Suppressor macrophage (primary cell): ENCODE data around the gene LRRC3.

Source experiments
- DNase-seq, 4 experiments: peaks; one replicate each; pipeline ENCODE4 v3.0.0-alpha.2; 2020 to 2022
- total RNA-seq, 17 experiments: gene quantifications; one replicate each; lab custom pipeline; 2026; ENCODE audit warnings: mixed read lengths in 6 of 17, inconsistent platforms in 3 of 17; lab: John Stamatoyannopoulos, UW

LRRC3 gene, protein sequence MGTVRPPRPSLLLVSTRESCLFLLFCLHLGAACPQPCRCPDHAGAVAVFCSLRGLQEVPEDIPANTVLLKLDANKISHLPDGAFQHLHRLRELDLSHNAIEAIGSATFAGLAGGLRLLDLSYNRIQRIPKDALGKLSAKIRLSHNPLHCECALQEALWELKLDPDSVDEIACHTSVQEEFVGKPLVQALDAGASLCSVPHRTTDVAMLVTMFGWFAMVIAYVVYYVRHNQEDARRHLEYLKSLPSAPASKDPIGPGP
- total RNA-seq: 3.2 to 23.1 (median 6.1) reads per million in 17 experiments

GRCh38 chr21:44454747-44455523 is at the start of gene LRRC3:
Gene LRRC3 (plus strand): TSS chr21:44455510. CDS start chr21:44456645, 1,135 bp downstream.
- peak; percentile 91 to 98 (median 96) for DNase-seq

DNA sequence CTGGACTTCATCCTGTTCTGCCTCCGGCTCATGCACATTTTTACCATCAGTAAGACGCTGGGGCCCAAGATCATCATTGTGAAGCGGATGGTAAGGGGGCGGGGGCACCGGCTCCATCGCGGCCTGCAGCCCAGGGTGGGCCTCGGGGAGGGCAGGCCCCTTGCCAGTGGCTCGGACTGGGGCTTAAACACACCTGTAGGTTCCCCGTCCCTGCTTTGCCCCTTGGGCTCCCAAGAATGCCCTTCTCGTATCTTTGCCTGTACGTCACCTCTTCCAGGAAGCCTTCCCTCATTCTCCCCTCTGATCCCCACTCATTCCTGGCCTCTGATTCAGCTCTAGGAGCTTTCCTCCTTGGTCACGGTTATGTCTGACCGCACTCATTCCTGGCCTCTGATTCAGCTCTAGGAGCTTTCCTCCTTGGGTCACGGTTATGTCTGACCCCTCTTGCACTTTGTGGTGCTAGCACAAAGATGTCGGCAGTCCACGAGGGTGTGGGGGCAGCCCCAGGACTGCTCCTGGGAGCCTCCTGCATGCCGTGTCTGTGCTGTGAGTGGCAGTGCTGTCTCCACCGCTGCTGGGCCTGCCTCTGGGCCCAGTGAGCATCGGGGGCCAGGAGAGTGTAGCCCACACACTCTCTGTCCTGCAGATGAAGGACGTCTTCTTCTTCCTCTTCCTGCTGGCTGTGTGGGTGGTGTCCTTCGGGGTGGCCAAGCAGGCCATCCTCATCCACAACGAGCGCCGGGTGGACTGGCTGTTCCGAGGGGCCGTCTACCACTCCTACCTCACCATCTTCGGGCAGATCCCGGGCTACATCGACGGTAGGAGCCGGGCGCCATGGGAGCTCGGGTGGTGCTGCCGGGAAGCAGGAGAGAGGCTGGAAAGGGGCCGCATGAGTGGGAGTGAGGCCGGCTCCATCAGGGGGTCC is 49.1 kb upstream of the LRRC3 start:
- DNase-seq: no peak

DNA sequence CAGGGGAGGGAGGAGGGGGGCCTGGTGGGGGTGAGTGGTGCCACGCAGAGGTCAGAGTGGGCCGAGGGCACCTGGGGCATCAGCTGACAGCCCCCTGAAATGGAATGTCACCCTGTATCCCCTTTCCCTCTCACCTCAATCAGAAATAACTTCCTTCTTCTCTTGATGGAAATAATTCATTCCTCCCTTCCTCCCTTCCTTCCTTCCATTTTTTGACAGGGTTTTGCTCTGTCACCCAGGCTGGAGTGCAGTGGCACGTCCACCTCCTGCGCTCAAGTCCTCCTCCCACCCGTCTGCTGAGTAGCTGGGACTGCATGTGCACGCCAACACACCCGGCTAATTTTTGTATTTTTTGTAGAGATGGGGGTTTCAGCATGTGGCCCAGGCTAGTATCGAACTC is 48.4 kb upstream of the LRRC3 start:
- DNase-seq: no peak

- peak in 3 of 4 experiments; percentile 29 to 43 (median 31) for DNase-seq
Measured at GRCh38 chr21:44407493-44407892, 47.8 kb upstream of the LRRC3 start.

- DNase-seq: no peak
Measured at GRCh38 chr21:44408226-44408625, 47.1 kb upstream of the LRRC3 start.

DNA sequence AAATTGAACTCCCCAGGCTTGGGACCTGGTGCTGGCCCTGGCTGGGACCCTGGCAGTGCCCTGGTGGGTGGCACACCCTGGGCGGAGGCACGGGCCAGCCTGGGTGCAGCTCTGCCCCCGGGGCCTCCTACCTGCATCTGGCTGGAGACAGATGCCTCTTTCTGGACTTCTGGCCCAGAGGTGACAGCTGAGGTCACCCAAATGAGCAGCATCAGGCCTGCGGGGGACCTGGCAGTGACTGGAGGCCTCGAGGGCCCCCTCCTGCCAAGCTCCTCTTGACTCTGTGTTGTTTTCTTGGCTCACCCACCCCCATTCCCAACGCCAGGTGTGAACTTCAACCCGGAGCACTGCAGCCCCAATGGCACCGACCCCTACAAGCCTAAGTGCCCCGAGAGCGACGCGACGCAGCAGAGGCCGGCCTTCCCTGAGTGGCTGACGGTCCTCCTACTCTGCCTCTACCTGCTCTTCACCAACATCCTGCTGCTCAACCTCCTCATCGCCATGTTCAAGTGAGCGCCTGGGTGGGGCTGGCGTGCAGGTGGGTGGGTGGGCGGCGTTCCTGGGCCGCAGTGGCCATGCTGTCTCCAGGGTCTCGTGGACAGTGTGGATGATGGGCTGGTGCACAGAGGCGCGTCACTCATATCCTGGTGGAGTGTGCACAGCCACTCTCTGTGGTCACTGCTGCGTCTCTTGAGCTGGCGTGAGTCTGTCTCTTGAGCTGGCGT is 41.6 kb upstream of the LRRC3 start:
- peak in 1 of 4 experiments; percentile 1 for DNase-seq

DNA sequence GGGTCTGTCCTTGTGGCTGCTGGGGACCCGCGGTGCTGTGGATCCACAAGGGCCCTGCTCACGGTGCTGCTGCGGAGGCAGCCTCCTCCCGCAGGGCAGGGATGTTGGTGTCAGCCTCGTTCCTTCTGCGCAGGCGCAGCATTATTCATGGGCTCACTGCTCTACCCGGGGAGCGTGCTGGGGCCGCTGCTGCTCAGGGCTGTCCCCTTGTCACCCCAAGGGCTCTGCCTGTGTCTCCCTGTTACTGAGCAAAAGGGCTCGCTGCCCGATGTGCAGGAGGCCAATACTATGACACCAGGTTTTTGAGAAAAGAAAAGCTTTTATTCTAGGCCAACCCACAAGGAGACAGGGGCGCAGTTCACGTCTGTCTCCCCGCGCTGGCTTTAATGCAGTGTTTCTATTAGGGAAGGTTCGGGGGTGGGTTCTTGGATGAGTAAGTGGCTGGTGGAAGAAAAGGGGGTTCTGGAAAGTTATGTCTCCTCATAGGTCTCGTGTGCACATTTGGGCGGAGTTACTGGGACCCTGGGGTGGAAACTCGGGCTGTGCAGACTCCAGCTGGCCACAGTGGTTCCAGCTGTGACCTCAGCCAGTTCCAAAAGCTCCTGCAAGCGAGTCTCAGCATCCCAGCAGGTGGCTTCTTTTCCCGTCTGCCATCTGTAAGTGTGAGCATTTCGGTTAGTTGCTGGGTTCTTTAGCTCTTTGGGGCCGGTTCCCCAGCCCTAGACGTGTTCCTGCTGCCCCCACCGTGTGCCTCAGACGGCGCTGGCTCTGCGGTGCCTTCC is 40.8 kb upstream of the LRRC3 start:
- peak in 1 of 4 experiments; percentile 1 for DNase-seq

DNA sequence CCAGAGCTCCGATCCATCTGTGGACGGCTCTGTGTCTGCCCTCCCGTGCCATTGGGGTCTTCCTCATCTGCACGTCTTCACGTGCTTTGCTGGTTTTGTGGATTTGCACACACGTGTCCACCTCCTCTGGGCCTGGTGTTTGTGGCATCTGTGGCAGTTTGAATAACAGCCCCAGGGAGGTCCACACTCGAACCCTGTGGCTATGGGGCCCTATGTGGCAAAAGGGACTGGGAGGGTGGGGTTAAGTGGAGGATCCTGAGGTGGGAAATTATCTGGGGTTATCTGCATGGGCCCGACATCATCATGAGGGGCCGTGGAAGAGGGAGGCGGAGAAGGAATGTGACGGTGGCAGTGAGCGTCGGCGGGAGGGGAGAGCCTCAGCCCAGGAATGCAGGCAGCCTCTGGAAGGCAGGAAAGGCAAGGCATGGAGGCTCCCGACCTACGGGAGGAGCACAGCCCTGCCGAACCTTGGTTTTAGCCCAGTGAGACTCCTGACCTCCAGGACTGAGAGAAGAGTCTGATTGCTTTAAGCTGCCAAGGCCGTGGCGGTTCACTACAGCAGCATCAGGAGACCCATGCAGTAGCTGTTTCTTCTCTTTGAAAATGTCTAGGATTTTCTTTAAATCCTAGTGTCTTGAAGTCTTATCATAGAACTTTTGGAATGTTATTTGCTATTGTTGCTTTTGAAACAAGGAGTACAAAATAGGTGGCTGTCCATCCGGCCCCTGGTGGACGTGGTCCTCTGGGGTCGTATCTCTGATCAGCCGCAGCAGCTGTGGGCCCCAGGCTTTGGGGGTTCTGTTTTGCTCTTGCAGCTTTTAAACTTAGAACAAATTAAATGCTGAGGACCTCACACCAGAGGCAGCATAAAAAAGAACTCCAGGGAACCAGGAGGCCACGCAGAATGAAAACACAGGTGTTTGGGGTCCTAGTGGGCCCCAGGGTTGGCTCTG is 40.0 kb upstream of the LRRC3 start:
- peak in 1 of 4 experiments; percentile 1 for DNase-seq

DNA sequence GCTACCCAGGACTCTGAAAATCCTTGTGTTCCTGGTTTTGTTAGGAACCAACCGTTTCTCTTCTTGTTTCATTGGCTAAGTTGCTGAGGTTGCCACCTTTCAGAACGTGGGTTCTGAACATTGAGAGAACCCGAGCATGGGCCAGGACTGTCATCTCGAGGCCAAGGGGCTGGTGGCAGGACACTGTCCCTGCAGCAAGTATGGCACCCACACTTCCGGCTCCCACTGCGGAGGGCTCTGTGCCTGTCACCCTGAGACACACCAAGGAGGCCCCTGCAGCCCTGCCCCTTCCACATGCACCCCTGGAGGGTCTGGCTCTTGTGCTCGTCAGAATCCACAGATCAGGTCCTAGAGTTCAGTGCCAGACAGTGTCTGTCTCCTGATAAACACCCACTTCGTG is 39.1 kb upstream of the LRRC3 start:
- DNase-seq: peak in 1 of 4 experiments; percentile 1

DNA sequence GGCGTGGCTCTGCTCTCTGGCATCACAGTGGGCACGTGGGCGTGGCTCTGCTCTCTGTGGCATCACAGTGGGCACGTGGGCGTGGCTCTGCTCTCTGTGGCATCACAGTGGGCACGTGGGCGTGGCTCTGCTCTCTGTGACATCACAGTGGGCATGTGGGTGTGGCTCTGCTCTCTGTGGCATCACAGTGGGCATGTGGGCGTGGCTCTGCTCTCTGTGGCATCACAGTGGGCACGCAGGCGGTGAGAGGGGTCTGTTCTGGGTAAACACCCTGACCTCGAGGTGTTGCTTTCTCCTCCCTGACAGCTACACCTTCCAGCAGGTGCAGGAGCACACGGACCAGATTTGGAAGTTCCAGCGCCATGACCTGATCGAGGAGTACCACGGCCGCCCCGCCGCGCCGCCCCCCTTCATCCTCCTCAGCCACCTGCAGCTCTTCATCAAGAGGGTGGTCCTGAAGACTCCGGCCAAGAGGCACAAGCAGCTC is 37.6 kb upstream of the LRRC3 start:
- peak in 1 of 4 experiments; percentile 0 for DNase-seq

GRCh38 chr21:44418108-44418875 is 37.0 kb upstream of the LRRC3 start:
- DNase-seq: peak in 1 of 4 experiments; percentile 1

DNA sequence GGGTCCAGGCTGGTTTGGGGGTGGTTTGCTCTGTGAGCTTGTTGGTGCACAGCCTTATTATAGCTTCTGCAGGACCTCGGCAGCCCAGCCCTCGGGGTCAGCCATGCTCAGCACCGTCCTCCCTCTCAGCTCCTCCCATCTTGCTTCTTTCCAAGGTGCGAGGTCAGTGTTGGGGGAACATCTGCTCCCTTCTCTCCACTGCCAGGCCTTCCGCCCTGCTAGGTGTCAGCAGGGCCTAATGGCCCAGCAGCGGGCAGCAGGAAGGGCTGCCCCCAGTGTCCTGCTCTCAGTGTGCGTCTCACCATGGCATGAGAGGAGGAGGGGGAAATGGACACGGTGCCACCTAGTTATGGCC is 36.5 kb upstream of the LRRC3 start:
- DNase-seq: peak in 1 of 4 experiments; percentile 1

- DNase-seq: no peak
Measured at GRCh38 chr21:44419679-44420078, 35.6 kb upstream of the LRRC3 start.

DNA sequence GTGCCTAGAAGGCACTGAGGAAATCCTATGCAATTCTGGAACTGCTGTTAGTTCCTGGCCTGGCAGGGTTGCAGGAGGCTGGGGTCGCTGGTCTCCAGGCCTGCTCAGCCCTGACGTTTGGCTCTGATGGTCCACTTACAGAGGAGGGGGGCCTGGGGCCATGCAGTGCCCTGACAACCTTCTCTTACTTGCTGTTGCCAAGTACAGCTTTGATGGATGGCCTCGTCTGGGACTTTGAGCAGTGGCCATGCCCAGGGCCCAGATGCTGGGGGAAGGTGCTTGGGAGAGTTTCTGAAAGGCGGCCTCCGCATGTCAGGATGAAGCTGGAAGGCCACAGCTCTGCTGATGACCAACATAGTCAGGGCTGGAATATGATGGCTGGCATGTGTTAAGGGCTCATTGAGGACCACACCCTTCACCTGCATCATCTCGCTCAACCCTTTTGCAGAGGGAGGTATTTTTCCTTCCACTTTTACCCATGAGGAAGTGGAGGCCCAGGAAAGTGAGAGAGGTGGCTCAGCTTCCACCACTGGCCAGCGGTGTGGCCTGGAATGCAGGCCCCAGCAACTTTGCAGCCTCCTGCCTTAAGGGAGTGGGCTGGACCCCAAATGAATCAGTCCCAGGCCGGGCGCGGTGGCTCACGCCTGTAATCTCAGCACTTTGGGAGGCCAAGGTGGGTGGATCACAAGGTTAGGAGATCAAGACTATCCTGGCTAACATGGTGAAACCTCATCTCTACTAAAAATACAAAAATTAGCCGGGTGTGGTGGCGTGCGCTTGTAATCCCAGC is 34.7 kb upstream of the LRRC3 start:
- DNase-seq: peak in 1 of 4 experiments; percentile 1

DNA sequence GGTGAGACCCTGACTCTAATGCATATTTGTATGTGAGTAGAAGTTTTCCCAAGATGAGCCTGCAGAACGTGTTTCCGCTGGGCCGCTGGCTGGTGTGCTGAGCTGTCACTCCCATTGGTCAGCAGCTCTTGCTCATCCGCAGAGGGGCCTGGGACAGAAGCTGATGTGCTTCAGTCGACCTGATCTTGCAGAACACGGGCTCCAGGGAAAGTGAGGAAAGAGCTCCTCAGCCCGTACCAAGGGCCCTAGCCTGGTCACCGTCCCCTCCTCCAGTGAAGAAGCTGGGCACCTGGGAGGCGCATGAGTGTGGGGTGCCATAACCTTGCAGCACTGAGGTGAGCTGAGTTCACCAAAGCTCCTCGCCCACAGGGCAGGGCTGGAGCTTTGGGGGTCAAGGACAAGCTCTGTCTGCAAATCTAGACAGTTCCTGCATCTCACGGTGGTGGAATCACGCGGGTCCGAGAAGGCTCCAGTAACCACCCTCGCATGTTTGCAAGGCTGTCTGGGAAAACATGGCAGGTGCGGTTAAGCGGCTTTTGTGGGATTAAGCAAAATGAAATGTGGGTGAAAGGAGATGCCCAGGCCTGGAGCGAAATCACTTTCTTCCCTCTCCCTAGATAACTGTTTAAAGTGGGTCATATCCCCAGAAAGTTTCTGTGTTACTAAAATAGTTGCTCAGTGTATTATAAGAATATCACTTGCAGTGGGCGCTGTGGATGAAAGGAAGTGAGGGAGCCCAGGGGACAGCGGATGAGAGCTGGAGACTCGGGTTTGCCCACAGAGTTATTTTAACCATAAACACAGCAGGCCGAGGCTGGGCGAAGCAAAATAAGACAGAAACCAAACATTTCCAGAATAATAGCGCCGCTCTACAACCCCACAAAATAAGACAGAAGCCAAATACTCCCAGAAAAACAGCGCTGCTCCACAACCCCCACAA is 33.1 kb upstream of the LRRC3 start:
- DNase-seq: peak in 1 of 4 experiments; percentile 0

DNA sequence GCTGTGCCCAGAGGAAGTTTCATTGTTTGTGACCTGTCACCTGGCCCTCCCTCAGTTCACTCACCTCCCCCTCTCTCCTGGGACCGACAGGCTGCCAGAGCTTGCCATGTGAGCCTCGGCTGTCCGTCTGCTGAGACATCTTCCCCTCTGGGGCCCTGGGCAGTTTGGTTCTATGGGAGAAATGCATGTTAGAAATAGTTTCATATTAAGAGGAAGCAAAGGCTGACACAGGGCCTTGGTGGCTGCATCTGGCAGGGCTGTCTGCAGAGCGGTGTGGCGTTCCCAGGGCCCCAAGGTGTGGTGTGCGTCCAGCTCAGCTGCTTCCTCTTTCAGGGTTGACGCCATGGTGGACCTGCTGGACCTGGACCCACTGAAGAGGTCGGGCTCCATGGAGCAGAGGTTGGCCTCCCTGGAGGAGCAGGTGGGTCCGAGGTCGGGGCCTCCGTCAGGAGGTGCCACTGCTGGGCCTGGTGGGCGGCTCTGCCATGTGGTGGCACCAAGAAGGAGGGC is 31.9 kb upstream of the LRRC3 start:
- DNase-seq: peak in 1 of 4 experiments; percentile 0
